Mesodermal cell (in vitro differentiated cells): ENCODE data around the gene LRMDA.

ENCODE experiments used
- H3K27ac ChIP-seq: 2 replicates; pipeline ENCODE4 v1.7.0; 2013; ENCODE audit warnings: mild to moderate bottlenecking, low read depth, low read length, moderate library complexity; ENCODE audit not compliant: severe bottlenecking
- H3K36me3 ChIP-seq: 2 replicates; pipeline ENCODE4 v1.7.1; 2013; ENCODE audit warnings: mild to moderate bottlenecking, low read length, moderate library complexity; ENCODE audit not compliant: control insufficient read depth, insufficient read depth
- H3K4me1 ChIP-seq: one replicate; pipeline ENCODE4 v1.7.1; 2013; ENCODE audit warnings: mild to moderate bottlenecking, low read length; ENCODE audit not compliant: insufficient read depth, control insufficient read depth, poor library complexity, severe bottlenecking
- H3K4me3 ChIP-seq: 2 replicates; pipeline ENCODE4 v1.7.0; 2013; ENCODE audit warnings: low read length, control low read depth, mild to moderate bottlenecking; ENCODE audit not compliant: insufficient read depth, poor library complexity, severe bottlenecking; ENCODE audit errors: extremely low read depth
- H3K9me3 ChIP-seq: 2 replicates; pipeline ENCODE4 v1.7.1; 2013; ENCODE audit warnings: mild to moderate bottlenecking, low read length, moderate library complexity; ENCODE audit not compliant: control insufficient read depth
- WGBS, 2 experiments: methylation state at CpG; one replicate each; pipeline ENCODE4 v1.1.5; 2013; ENCODE audit warnings: missing lambda C conversion rate in 2 of 2; ENCODE audit not compliant: insufficient coverage in 2 of 2; 5-methylcytosine and 5-hydroxymethylcytosine counted together

The LRMDA gene

DNA sequence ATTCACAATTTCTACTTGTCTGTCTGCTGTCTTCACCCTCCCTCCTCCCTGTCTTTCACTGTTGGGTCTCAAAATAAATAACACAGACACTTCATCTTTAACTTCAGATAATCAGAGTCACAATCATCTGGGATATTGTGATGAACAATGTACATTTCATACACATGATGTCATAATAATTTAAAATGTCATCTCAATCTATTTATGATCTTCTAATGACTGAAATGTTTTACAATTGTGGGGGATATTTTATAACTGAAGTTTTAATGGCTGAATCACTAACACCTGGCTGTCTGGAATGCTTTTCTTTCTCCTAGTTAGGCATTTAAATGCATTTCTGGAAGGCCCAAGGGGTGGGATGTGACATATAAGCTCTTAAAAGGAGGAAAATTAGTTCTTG lies 859.8 kb downstream of the LRMDA start:
- Histone ChIP-seq H3K9me3 (no peaks in the 10 kb centered on the region), H3K4me3 (no peak overlapping the region), H3K27ac (no peak overlapping the region), H3K4me1 (no peaks in the 10 kb centered on the region), H3K36me3 (no peaks in the 10 kb centered on the region)

DNA sequence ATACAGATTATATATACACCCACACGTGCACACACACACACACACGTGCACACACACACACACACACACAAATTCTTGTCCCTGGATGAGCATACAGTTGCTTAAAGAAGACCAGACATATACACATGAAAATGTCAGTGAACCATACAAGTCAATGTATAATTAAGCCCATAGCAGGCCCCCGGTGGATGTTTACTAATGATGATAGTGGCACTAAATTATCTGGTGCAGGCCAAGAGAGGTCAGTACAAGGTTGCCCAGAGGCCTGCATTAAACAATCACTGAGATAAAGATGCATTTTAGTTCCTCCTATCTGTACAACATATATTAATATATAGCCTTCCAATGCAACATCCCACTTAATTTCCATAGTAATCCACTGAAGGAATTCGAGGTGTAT lies 860.5 kb downstream of the LRMDA start:
- Histone ChIP-seq H3K36me3 (no peaks in the 10 kb centered on the region), H3K27ac (no peak overlapping the region), H3K9me3 (no peaks in the 10 kb centered on the region), H3K4me1 (no peaks in the 10 kb centered on the region), H3K4me3 (no peak overlapping the region)
- WGBS, 2 experiments = 100% methylated on average over 2 of the region's 4 CpGs

DNA sequence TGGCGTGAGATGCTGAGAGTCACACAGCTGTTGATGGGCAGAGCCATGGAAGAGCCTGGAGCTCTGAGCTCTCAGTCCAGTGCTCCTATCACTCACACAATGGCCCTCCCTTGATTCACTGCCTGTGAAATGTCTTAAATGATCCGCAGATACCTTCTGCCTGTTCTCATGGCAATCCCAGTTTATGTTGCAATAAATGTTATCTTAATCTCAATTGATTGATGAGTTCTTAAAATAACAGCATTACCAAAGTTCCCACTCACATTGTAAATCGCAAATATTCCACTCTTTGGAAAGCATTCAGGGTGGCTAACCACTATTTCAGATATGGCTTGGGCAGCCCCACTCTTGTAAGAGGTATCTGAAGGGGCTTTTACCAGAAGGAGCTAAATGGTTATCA lies 865.5 kb downstream of the LRMDA start:
- WGBS, 2 experiments = 100% methylated on average over 1 to 2 of the region's 3 CpGs
- Histone ChIP-seq H3K4me3 (no peak overlapping the region), H3K9me3 (no peaks in the 10 kb centered on the region), H3K4me1 (peaks cover 9% of the 10 kb centered on the region), H3K27ac (peak overlapping the region; percentile 57), H3K36me3 (no peaks in the 10 kb centered on the region)

DNA sequence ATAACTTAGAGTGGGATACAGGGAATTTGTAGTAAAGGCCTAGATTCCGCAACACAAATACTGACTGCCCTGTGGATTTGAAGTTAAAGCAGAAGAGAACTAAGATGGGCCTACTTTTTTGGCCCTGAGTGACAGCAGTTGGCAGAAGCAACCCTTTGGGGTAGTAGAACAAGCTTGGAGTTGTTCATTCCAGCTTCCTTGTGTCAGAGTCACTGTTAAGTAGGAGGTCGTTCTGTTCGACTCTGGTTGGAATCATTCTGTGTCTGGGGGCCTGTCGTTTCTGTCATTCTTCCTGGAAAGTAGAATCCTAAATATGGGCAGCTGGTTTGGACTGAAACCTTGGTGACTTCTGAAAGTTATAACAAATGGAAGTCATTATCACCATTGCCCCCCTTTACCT lies 865.9 kb downstream of the LRMDA start:
- 90 to 91% methylated on average over 2 to 4 of the region's 4 CpGs for WGBS, 2 experiments
- H3K9me3 ChIP-seq = no peaks in the 10 kb centered on the region
- no peaks in the 10 kb centered on the region for H3K36me3 ChIP-seq
- H3K27ac ChIP-seq = peak overlapping the region; percentile 57
- H3K4me1 ChIP-seq = peaks cover 13% of the 10 kb centered on the region
- H3K4me3 ChIP-seq = no peak overlapping the region

DNA sequence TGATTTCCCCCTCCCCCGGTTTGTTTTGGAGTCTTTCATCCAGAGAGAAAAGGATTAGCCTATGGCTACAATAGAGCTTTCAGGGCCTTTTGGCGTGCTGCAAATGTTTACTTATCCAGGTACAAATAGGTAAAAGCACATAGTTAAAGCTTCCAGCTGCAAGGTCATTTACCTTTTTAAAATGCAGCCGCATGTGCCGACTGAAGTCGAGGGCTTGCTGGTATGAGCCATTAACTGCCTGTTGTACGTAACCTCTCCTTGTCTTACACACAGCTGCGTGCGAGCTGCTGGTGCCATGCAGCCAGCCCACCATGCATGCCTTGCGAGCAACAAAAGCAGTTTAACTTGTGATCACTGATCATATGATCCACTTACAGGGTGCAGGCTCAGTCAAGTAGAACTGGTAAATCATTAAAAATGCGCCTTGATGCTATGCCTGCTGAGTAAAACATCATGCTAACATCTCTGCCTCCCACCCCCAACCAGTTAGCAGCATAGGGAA lies 866.4 kb downstream of the LRMDA start:
- H3K9me3 ChIP-seq = no peaks in the 10 kb centered on the region
- H3K4me3 ChIP-seq = no peak overlapping the region
- no peaks in the 10 kb centered on the region for H3K36me3 ChIP-seq
- H3K27ac ChIP-seq = peak overlapping the region; percentile 57
- H3K4me1 ChIP-seq = peaks cover 16% of the 10 kb centered on the region
- 94 to 98% methylated on average over 10 of the region's 10 CpGs for WGBS, 2 experiments

DNA sequence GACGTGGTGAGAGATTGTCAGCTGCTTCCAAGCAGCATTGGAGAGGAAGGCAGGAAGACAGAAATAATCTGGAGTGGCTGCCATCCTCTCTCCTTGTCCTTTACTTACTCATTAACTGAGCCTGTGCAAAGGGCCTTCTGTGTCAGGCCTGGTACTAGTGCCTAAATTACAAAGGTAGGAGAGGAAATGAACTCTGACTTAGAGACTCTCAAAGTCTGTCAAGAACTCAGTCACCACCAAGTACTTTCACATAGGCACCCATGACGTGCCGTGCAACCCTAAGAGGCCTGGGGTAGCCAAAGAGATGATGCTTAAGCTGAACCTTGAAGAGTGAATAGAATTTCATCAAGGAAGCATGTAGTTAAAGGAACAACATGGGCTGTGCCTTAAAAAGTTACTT lies 866.9 kb downstream of the LRMDA start:
- WGBS, 2 experiments = 90% methylated on average over 3 of the region's 3 CpGs; no CpG with 5 or more reads in 1 of the 2 experiments
- H3K4me3 ChIP-seq = no peak overlapping the region
- no peak overlapping the region for H3K27ac ChIP-seq
- no peaks in the 10 kb centered on the region for H3K36me3 ChIP-seq
- peaks cover 20% of the 10 kb centered on the region for H3K4me1 ChIP-seq
- H3K9me3 ChIP-seq = no peaks in the 10 kb centered on the region

DNA sequence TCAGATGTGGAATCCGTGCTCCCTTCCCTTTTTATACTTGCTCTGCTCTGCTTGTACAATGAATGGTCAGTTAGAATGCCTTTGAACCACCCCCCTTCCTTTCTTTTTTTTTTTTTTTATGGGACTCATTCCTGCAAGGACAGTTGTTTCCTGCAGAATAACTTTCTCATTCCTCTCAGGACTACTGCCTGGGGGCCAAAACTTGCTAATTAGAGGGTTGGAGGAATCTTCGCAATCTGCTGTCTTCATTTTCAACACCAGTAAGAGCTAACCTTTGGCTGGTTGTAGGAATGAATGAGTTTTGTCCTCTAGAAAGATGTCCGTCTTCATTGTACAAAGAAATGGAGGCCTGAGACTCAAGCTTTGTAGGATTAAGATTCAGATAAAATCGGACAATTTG lies 868.1 kb downstream of the LRMDA start:
- no peaks in the 10 kb centered on the region for H3K36me3 ChIP-seq
- H3K4me3 ChIP-seq = no peak overlapping the region
- H3K4me1 ChIP-seq = peaks cover 25% of the 10 kb centered on the region
- no peak overlapping the region for H3K27ac ChIP-seq
- WGBS, 2 experiments = no CpG with 5 or more reads among the region's 4 CpGs
- no peaks in the 10 kb centered on the region for H3K9me3 ChIP-seq

DNA sequence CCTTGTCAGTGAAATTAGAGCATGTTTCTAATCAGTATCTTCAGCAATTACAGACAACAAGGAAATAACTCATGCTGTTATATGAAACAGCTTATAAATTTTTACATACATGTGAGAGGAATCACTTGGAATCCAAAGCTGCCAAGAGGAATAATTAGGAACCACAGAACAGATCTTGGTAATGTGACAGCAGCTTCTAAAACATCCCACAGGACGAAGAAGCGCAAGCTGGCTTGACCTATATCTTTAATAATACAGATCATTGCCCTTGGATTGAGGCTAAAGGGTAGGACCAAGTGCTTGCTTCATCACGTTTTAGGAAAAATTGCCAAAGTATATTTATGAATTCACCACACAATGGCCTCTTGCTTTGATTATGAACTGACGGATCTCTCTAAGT lies 869.8 kb downstream of the LRMDA start:
- H3K9me3 ChIP-seq = no peaks in the 10 kb centered on the region
- WGBS, 2 experiments = 88% methylated on average over 1 of the region's 4 CpGs; no CpG with 5 or more reads in 1 of the 2 experiments
- H3K36me3 ChIP-seq = no peaks in the 10 kb centered on the region
- H3K27ac ChIP-seq = no peak overlapping the region
- H3K4me1 ChIP-seq = peaks cover 28% of the 10 kb centered on the region
- H3K4me3 ChIP-seq = no peak overlapping the region

DNA sequence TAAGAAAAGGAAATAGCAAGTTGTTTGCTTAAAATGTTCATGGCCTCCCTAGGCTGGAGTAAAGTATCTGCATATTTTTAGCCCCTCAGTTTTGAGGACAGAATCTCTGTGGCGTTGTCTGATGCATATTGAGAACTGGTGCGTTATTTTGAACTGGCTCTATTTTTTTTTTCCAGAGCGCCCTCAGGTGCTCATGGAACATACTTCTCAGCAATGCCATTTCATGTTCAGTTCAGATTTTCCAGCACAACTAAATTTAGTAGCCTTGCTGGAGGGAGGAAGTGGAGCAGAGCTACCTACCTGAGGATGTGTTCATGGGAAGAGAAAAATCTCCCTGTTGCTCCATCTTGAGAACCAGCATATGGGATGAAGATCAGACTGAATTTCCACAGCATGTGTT lies 870.5 kb downstream of the LRMDA start:
- 80% methylated on average over 1 of the region's 3 CpGs; no CpG with 5 or more reads in 1 of the 2 experiments for WGBS, 2 experiments
- peak overlapping the region; percentile 57 for H3K27ac ChIP-seq
- no peak overlapping the region for H3K4me3 ChIP-seq
- peaks cover 28% of the 10 kb centered on the region for H3K4me1 ChIP-seq
- H3K9me3 ChIP-seq = no peaks in the 10 kb centered on the region
- H3K36me3 ChIP-seq = no peaks in the 10 kb centered on the region

DNA sequence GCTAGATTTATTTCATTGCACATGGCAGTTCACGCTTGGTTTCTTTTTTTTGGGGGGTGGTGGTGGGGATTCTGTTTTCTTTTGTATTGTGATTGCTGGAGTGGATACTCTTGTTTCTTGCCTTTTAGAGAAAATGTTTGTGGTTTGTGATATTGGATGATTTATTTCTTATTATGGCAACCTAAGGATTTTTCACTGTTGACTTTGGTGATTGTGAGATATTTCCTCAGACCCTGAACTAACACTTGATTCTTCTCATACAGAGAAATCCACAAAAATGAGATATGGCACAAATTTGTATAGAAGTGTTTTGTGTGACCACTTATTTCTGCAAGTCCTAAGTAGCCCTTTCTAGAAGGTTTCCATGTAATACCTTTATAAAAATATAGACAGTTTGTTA lies 871.1 kb downstream of the LRMDA start:
- Histone ChIP-seq H3K9me3 (no peaks in the 10 kb centered on the region), H3K27ac (peak overlapping the region; percentile 57), H3K4me1 (peaks cover 28% of the 10 kb centered on the region), H3K36me3 (no peaks in the 10 kb centered on the region), H3K4me3 (no peak overlapping the region)
- WGBS, 2 experiments = 71 to 100% methylated on average over 1 of the region's 1 CpG

DNA sequence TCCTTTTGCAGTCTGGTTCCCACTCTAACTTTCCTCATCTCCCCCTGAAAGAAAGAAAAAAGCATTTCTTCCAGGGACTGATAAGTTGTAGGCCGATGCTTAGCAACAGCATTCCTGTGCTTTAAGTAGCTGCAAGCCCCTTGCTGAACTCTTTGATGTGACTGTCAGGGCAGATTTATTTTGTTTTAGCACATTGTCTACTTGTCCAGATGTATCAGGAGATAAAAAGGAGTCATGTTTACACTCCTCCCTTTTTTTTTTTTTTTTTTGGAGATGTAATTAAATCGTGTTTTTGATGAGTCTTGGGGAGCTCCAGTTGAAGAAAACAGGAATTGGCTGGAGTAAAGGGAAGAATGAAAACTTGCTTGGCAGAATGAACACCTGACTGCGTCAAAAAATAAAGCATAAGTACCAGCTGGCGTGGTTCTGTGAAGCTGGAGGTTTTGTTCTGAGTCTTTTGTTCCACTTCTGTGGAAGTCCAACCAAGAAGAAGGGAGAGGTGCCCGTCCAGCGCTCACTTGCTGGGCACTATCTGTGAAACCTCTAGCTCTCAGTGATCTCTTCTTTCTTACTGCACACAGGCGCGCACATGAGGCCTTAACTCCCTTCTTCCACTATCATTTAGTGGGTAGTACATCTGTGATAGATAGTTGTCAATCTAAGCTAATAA lies 871.7 kb downstream of the LRMDA start:
- Histone ChIP-seq H3K36me3 (no peaks in the 10 kb centered on the region), H3K4me3 (no peak overlapping the region), H3K9me3 (no peaks in the 10 kb centered on the region), H3K27ac (peak overlapping the region; percentile 57), H3K4me1 (peaks cover 28% of the 10 kb centered on the region)
- 37 to 61% methylated on average over 2 to 6 of the region's 8 CpGs for WGBS, 2 experiments
